GM18498 (cell line): ENCODE data around the gene NKG7.
"Not testable (repeated sequence)": the region's sequence is repeated elsewhere in the genome, so short reads cannot be mapped to it uniquely, and the experiment has no call there.

Experiments used
- ATAC-seq: cut with Tn5 transposase; IDR thresholded peaks from one replicate; pipeline ENCODE4 v1.9.1; 2021; ENCODE audit warnings: mild to moderate bottlenecking, moderate library complexity; ENCODE audit not compliant: unreplicated experiment

The NKG7 gene, protein sequence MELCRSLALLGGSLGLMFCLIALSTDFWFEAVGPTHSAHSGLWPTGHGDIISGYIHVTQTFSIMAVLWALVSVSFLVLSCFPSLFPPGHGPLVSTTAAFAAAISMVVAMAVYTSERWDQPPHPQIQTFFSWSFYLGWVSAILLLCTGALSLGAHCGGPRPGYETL

DNA sequence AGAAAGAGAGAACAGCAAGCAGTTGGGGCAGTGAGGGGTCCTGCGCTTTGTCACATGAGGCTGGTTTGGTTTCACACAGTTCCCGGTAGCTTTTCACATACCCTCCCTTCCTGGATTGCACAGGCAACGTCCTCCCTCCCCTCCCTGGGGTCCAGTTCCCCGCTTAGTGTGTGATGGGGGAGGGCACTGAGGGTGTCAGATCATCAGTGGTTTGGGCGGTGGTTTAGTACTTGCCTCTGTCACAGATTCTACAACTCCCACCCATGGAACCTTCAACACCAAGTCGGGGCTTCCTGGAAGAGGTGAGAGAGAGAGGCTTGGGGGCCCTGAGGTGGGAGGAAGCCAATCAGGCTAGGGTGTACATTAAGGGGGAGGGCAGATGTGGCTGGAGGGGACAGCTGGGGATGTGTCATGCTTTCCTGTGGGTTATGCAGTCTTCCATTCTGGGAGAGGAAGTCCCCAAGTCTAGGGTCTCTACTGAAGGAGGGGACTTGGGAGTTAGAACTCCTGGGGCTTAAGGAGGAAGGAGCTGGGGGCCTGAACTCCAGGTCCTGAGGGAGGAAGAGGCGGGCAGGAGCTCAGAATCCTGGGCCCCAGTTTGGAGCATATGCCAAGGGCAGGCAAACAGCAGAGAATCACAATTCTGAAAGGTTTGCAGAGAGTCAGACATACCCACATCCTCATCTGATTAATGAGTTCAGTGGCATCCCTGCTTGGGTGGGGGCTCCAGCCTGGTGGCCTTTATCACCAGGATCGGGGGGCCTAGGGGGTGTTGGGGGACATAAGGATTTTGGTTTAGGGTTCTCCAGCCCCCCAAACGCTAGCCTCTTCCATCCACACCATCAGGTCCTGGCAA is at the start of gene NKG7:
Gene NKG7 (minus strand): TSS at position 6 of the 856 bp plus-strand sequence. CDS start 119 bp downstream, outside the sequence.
- ATAC-seq = peak; percentile 35

DNA sequence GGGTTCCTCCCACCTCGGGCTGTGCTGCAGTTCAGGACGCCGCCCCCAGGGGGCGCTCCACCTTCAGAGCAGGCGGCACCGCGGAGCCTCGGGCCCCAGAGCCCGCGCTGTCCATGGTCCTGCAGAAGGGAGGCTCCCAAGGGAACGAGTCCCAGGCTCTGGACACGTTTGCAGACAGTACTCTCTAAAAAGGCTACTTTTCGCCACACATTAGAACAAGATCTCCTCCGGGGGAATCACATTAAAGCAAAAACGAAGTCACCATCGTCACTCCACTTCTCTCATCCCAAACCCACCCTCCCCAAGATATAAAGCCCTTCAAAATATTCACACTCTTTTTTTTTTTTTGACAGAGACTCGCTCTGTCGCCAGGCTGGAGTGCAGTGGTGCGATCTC is 49.6 kb upstream of the NKG7 start:
- ATAC-seq = peak; percentile 55

DNA sequence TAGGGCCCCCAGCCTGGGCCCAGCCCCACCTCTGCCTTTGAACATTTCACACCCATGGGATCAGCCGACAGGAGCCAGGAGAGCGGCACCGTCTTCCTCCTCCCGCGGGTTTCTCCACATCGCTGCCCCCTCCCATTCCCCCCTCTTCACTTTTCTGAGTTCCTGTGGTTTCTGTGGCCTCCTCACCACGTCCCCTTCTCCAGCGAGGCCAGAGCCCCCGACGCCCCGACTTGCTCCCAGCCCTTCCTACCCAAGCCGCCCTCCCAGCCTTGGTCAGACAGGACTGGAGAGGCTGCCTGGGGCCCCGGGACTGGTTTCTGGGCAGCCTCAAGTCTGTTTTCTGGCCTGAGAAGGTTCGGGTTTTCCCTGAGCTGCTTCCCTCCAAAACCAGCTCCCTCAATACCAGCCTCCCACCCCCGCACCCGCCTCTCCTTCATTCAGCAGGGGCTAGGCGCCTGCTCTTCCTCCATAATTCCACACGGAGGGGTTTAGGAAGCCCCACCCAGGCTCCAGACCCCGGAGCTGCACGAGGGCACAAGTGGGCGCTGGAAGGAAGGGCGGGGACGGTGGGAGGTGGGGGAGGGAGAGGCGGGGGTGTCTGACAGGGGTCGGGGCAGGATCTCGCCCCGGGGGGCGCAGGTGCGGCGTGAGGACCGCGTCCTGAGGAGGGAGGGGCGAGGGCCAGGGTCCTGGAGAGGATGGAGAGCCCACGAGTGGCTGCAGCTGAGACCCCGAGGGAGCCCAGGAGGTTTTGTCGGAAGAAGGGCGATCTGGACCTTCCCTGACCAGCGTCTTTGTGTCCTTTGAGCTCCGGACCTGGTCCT is 49.0 kb upstream of the NKG7 start:
- ATAC-seq = no peak

DNA sequence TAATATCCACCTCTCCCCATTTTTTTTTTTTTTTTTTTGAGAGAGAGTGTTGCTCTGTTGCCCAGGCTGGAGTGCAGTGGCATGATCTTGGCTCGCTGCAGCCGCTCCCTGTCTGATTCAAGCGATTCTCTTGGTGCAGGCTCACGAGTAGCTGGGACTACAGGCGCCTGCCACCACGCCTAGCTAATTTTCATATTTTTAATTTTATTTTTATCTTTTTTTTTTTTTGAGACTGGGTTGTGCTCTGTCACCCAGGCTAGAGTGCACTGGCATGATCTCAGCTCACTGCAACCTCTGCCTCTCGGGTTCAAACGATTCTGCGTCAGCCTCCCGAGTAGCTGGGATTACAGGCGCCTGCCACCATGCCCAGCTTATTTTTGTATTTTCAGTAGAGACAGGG is 48.1 kb upstream of the NKG7 start:
- ATAC-seq = not testable (repeated sequence)

DNA sequence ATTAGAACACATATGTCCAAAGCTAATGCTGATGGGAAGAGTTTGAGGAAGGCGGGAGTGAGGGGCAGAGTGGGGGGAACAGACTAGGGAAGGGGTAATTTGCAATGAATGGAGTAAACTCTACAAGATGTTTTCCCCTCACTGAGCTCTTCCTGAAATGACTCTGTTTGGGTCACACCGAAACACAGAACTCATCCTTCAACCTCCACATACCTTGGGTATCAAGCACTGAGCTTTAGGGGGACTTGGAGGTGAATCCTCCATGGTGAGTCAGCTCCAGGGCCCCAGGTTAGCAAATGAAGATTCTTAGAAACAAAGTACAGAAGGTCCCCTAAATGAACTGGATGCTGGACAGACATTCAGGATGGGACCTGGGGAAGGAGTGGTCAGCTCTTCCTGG is 46.3 kb upstream of the NKG7 start:
- ATAC-seq = no peak

DNA sequence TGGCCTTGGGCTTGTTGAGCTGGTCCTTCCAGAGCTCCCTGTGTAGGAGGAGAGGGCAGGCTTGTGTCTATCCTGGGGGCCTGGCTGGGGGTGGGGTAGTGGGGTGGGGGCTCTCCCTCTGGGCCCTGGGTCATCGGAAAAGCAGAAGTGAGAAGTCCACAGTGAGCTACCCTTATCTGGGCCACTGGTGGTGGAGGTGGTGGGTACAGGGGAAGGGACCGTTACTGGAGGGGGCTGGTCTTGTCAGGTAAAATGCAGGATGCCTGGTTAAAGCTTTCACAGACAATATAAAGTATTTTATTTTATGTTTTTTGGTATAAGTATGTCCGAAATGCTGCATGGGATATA is 45.3 kb upstream of the NKG7 start:
- ATAC-seq = peak; percentile 34

DNA sequence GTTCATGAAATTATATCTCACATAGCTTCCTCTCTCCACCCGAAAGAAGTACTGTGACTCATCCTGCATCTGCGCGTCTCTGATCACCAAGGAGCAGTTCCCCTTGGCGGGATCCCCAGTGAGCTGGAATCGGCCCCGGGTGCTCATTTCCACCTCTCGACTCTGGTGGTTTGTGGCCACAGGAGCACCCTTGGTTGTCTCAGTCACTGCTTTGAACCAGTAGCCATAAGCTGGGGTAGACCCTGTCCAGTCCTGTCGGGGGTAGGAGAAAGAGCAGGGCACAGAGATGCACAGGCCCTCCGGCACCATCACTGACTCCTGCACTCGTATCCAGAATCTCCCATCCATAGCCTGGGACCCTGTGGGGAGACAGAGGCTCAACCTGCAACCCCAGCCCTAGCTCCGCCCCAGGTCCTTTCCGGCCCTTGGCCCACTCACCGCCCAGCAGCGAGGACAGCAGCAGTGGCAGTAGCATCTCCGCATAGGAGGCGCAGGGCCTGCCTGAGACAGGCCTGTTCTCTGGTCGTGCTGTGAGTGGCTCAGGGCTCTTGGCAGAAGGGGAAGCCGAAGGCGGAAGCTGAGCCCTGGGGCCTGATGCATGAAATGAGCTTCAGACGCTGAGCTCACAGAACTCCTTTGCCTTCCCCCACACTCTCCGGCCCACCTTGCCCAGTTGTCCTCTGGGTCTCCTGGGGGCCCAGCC is 44.8 kb upstream of the NKG7 start, which contains the start of gene SIGLEC10:
Gene SIGLEC10 (minus strand): TSS at position 536 of the 703 bp plus-strand sequence. CDS start 61 bp downstream, at position 475.
- ATAC-seq = peak; percentile 73

DNA sequence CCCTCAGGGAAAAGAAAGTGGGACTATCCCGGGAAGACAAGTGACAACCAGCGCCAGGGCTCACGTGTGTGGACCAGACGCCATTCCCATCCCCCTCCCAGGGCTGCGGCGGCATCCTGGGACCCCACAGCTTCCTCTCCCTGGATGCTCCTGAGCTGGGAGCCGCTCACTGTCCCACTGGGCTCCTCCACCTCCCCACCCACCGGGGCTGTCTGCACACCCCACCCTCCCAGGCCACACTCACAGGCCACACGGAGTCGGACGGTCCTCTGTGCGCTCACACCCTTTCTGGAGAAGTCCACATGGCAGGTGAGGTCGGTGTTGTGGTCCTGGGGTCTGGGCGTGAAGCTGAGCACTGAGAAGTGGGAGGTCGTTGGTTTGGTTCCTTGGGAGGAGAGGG is 44.0 kb upstream of the NKG7 start:
- ATAC-seq = not testable (repeated sequence)

DNA sequence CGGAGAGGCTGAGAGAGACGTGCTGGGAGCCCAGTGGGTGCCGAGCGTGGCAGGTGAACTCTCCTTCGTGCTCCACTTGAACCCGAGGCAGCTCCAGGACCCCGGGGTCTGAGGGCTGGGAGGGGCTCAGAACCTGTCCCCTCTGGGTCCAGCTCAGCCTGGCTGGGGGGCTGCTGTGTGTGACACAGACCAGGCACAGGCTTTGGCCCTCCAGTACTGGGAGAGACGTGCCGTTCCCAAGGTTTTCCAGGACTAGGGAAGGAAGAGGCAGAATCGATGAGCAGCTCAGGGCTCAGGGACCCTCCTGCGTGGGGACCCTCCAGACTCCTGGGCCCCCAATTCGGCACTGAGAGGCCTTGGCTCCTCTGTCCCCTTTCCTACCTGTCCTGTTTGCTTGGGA is 42.7 kb upstream of the NKG7 start:
- no peak for ATAC-seq

DNA sequence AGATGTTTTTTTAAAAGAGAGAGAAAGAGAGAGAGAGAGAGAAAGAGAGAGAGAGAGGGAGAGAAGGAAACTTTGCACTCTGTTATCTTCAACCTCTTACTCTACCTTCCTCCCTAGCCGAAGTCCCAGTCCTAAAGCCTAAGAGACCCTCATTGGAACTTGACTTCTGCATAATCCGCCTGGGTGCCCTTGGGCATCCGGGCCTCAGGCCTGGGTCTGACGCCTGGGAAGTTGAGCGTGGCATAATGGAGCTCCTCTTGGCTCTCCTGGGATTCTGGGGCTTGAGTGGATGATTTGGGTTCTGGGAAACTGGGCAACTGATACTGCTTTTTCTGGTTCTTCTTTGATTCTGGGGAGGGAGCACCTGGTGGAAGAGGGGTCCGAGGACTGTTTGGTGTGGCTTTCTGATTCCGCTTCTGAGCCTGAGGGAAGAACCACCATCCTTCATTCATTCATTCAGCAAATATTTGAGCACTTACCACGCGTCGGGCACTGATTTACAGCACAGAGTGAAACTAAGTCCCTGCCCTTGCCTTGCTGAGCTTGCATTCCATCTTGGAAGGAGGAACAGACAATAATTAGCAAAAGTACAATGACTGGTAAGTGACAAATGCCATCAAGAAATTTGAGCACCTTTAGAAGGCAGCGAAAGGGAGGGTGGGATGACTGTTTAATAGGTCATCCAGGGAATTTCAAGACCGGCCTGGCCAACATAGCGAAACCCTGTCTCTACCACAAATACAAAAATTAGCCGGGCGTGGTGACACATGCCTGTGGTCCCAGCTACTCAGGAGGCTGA is 38.7 kb upstream of the NKG7 start:
- ATAC-seq = no peak

DNA sequence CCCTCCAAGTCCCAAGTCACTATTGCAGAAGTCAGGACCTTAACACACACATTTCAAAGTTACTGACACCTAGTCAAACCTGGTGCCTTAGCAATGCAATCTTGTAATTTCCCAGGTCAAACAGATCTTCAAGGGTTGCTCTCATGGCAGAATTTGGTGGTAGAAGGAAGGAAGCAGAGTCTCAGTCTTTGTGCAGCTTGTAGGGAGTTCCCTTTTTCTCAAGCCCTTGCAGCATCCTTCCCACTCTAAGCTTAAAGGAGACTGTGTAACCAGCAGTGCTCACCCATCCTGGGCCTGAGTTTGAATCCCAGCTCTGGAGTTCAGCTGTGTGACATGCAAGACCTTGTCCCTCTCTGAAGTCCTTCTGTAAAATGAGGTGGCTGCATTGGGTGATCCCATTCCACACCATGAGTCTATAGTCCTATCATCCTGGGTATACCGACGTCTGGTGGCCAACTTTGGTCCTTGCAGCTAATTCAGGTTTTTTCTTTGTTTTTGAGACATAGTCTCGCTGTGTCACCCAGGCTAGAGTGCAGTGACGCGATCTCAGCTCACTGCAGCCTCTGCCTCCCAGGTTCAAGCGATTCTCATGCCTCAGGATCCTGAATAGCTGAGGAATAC is 35.2 kb upstream of the NKG7 start:
- no peak for ATAC-seq

DNA sequence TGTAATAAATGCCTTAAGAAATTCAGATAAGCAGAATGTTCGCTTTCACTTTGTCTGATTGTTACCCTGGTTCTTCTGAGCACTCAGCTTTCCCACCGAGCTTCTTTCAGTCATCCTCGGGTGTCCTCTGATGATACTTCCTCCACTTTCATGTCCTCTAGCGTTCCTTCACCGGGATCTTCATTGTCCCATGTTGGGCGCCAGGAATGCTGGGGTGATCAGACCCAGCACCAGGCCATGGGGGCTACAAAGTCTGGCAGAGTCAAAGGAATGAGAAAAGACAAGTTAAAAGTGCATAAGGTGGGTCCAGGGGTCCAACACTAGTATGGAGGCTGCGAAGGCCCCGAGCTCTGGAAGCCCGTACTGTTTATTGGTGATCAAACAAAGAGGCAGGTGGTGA is 29.7 kb upstream of the NKG7 start:
- ATAC-seq = no peak

DNA sequence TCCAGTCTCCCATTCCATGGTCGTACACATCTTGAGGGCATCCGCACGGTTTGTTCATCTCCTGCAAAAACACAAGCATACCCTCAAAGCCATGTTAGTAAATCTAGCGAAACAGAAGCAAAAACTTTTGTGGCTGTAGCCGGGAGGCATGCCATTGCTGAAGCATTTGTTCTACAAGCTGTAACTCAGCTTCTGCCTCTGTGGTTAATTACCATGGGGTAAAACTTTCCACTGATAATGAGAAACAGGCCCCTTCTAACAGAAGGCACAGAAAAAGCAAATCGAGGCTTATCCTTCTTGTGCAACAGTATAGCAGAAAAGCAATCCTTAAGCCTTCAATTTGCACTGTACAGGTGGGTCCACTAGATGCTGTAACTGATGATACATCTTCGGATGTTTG is 27.5 kb upstream of the NKG7 start:
- not testable (repeated sequence) for ATAC-seq

DNA sequence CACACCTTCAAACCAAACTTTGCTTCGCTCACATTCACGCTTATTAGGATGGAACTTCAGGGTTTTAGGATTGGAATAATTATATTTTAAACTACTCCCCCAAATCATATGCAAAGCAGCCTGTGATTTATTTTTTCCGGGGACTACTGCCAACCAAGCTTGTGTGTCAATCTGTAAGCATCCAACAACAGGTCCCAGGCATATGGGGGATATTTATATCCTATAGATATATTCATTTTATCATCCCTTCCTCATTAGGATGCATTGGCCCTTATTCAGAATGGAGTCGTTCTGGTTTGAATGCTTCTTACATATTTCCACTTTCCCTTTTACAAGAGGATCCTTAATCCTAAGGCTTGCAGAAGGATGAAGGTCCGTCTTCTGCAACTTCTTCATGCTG is 26.8 kb upstream of the NKG7 start:
- ATAC-seq = no peak

DNA sequence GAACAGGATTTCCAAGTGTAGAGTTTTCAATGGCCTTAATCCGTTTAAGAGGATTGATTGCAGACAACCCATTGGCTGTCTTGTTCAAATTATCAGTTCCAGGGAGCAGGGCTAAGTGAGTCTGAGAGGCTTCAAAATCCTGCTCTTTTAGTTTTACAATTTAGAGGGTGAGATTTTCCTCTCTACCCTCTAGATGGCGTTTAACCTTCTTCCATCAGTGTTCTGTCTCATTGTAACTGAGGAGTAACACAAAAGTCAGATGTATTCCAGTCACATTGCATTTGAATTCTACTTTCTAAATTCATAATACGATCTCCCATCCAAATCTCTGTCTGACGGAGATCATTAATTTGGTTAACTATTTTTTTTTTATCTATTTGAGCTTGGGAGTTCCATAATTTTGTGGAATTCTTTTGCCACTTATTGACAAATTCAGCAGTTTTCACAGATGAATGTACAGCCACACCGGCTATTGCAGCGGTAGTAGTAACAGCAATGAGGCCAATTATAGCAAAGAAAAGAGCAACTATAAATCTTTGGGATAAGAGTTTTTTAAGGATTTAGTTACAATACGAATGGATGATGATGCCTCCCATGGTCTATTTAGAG is 25.7 kb upstream of the NKG7 start:
- no peak for ATAC-seq

DNA sequence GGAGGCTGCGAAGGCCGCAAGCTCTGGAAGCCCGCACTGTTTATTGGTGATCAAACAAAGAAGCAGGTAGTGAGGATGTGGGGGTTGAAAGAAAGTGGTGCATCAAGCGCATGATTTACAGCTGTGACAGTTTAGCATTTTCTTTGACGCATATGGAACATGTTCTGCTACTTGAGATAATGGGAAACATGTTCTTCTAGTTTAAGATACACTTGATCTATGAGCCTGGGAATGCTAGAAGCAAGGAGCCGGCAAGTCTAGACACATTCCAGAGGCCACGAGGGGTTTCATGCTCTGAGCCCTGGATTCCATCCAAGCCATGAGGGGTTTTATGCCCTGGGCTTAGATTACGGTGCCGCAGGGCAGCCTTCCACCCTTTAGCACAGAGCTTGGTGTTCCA is 25.0 kb upstream of the NKG7 start:
- ATAC-seq = not testable (repeated sequence)

DNA sequence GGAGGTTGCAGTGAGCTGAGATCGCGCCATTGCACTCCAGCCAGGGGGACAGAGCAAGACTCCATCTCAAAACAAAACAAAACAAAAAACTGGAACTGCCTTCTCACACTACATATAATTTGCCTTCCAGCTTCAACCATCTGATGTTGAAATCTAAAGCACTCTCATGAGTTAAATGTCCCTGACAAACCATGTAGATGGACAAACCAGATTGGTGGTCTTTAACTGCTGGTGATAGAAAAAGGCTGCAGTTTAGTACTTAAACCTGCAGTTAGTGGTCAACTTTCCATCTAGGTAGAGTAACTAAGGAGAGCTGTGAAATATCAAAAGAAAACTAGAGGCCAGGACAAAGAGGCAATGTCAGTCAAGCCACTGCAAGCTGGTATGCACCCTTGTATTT is 23.7 kb upstream of the NKG7 start:
- ATAC-seq = no peak

DNA sequence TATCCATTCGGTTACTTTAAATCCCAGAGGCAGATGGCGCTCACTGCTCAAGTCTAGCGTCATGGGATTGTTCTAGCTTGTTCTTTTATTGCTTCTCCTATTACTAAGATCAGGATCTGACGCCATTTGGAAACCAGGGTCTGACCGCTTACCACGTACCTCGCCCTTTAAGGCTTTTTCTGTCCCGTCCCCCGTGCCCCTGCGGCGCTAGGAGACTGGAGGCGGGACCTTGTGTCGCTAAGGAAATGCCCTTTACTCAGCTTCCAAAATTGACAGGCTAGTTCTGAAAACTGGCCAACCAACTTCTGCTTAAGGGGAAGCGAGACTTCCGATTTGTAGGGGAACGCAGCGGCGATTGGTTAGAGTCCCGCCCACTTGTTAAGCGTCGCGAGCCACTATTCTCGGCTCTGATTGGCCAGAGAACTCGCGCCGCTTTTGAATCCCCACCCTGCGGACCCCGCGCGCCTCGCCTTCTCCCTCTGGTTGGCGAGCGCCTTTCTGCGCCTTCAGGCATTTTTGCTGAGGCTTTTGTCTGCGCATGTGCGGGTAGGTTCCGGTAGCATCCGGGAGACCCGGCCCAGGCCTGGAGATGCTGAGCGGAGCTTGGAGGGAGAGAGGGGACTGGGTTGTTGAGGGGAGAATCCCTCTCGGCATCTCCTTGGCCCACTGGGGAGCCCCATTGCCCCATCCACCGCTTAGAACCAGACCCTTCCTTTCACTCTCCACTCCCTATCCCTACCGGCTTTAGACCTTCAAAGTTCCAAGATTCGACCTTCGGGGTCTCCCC is 21.8 kb upstream of the NKG7 start:
- peak; percentile 86 for ATAC-seq

DNA sequence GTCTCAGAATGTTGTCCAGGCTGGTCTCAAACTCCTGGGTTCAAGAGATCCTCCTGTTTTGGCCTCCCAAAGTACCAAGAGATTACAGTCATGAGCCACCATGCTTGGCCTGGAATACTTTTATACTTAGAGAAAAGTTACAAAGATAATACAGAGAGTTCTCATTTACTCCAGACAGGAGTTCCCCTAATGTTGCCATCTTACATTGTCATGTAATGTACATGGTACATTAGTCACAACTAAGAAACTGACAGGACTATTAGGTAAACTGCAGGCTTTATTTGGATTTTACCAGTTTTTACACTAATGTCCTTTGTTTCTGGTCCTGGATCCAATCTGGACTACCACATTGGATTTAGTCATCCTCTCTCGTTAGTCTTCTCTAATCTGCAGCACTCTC is 20.2 kb upstream of the NKG7 start:
- no peak for ATAC-seq
